HCT116 (cell line): ENCODE results near the gene CCL14. TPM values are rescaled to one million over a fixed set of nuclear protein-coding genes. Genes with fewer than 3 reads are reported as not detected.

ENCODE experiments used
- ATAC-seq: fragments of 200-7000 bp; cut with Tn5 transposase; 2 replicates; pipeline ENCODE4 v1.9.1; 2020; ENCODE audit warnings: mild to moderate bottlenecking, moderate library complexity
- BruUV-seq: library from RNA; stranded (reverse); fragments of 400-500 nt; replicated peaks from 2 replicates; lab custom pipeline; 2021; lab: Mats Ljungman, UMichigan
- CTCF ChIA-PET: fragments of 300-600 bp; sonication (Branson Sonifier 250); formaldehyde crosslinking; loops from one replicate; lab custom pipeline; 2021; ENCODE audit warnings: antibody characterized with exemption; lab: Charles Lee
- POLR2A ChIA-PET: fragments of 300-600, 350-600 bp; sonication (Branson Sonifier 250); formaldehyde crosslinking; loops from one replicate; lab custom pipeline; 2021; ENCODE audit warnings: antibody characterized with exemption; lab: Charles Lee
- RAD21 ChIA-PET, 2 experiments: fragments of 300-600 bp; sonication (Branson Sonifier 250); formaldehyde crosslinking; loops; one replicate each; lab custom pipeline; 2023; ENCODE audit warnings: low total read pairs in 2 of 2; ENCODE audit not compliant: uncharacterized antibody in 2 of 2, unreplicated experiment in 2 of 2, low non-redundant PET in 1 of 2; lab: Charles Lee
- DNase-seq: peaks from one replicate; pipeline ENCODE4 v3.0.0-alpha.2; 2010; ENCODE audit warnings: low read depth, low spot score
- H2AFZ ChIP-seq: fragments of 200-600 bp; shearing (Covaris generic), sonication (generic); 2 replicates; pipeline ENCODE4 v1.6.1; 2017; ENCODE audit warnings: low read depth, mixed run types, mixed read lengths, antibody characterized with exemption, low read length; ENCODE audit not compliant: poor library complexity, severe bottlenecking
- H3K27ac ChIP-seq: 2 replicates; pipeline ENCODE4 v1.5.1; 2012; ENCODE audit warnings: low read depth, low read length
- H3K27me3 ChIP-seq: fragments of 200-600 bp; sonication (generic); 2 replicates; pipeline ENCODE4 v1.6.1; 2016; ENCODE audit warnings: mixed run types, low read length, mixed read lengths; ENCODE audit not compliant: insufficient read depth
- H3K36me3 ChIP-seq, 2 experiments: fragments of 200-500 bp in 1 of 2; fragments of 200-600 bp in 1 of 2; sonication (Bioruptor generic) in 1 of 2; sonication (generic) in 1 of 2; 2 replicates each; pipeline versions ENCODE4 v1.5.1 to v1.6.1; 2014 to 2016; ENCODE audit warnings: low read length in 2 of 2, inconsistent platforms in 1 of 2, mixed read lengths in 1 of 2, mixed run types in 1 of 2; ENCODE audit not compliant: insufficient read depth in 2 of 2, control insufficient read depth in 1 of 2
- H3K4me1 ChIP-seq, 2 experiments: fragments of 200-600 bp in 1 of 2; sonication (generic) in 1 of 2; 2 replicates each; pipeline versions ENCODE4 v1.5.1 to v1.6.1; 2012 to 2017; ENCODE audit warnings: low read length in 2 of 2, inconsistent platforms in 1 of 2, mild to moderate bottlenecking in 1 of 2, mixed read lengths in 1 of 2, mixed run types in 1 of 2, moderate library complexity in 1 of 2; ENCODE audit not compliant: insufficient read depth in 2 of 2, control insufficient read depth in 1 of 2
- H3K4me2 ChIP-seq: fragments of 200-600 bp; sonication (generic); 2 replicates; pipeline ENCODE4 v1.6.1; 2017; ENCODE audit warnings: mixed run types, low read length, mixed read lengths
- H3K4me3 ChIP-seq, 2 experiments: fragments of 200-600 bp in 1 of 2; sonication (generic) in 1 of 2; replicated peaks in 1 of 2; 2 replicates each; pipeline ENCODE4 v1.5.1; 2011 to 2016; ENCODE audit warnings: low read length in 2 of 2, control low read depth in 1 of 2, low read depth in 1 of 2, mild to moderate bottlenecking in 1 of 2, mixed read lengths in 1 of 2, mixed run types in 1 of 2
- H3K79me2 ChIP-seq: fragments of 200-600 bp; sonication (generic); 2 replicates; pipeline ENCODE4 v1.6.1; 2017; ENCODE audit warnings: mild to moderate bottlenecking, mixed run types, low read length, moderate library complexity, mixed read lengths; ENCODE audit not compliant: insufficient read depth
- H3K9ac ChIP-seq: fragments of 200-600 bp; sonication (generic); 2 replicates; pipeline ENCODE4 v1.6.1; 2016; ENCODE audit warnings: low read length, mixed read lengths
- H3K9me2 ChIP-seq: fragments of 200-600 bp; sonication (generic), shearing (Covaris generic); 2 replicates; pipeline ENCODE4 v1.6.1; 2017; ENCODE audit warnings: mixed run types, mild to moderate bottlenecking, moderate library complexity; ENCODE audit not compliant: insufficient read depth
- H3K9me3 ChIP-seq, 2 experiments: fragments of 200-500 bp in 1 of 2; fragments of 200-600 bp in 1 of 2; sonication (Bioruptor generic) in 1 of 2; sonication (generic) in 1 of 2; 2 replicates each; pipeline ENCODE4 v1.6.1; 2014 to 2017; ENCODE audit warnings: low read length in 2 of 2, mixed read lengths in 2 of 2, inconsistent platforms in 1 of 2, low read depth in 1 of 2, mild to moderate bottlenecking in 1 of 2, mixed run types in 1 of 2, moderate library complexity in 1 of 2; ENCODE audit not compliant: control insufficient read depth in 1 of 2, insufficient read depth in 1 of 2
- H4K20me1 ChIP-seq: fragments of 200-600 bp; sonication (generic), shearing (Covaris generic); 2 replicates; pipeline ENCODE4 v1.6.1; 2017; ENCODE audit warnings: mixed run types, mild to moderate bottlenecking, moderate library complexity; ENCODE audit not compliant: insufficient read depth
- ATF3 ChIP-seq: IDR thresholded peaks from 2 replicates; pipeline ENCODE4 v1.6.1; 2012
- CBX3 ChIP-seq: IDR thresholded peaks from 2 replicates; pipeline ENCODE4 v1.6.1; 2012; ENCODE audit warnings: low read depth
- CEBPB ChIP-seq: IDR thresholded peaks from 2 replicates; pipeline ENCODE4 v1.6.1; 2012; ENCODE audit warnings: low read depth
- CTCF ChIP-seq, 3 experiments: fragments of 200-600 bp in 1 of 3; sonication (generic) in 1 of 3; IDR thresholded peaks in 2 of 3; conservative IDR thresholded peaks in 1 of 3; 2 replicates each; pipeline ENCODE4 v1.5.1; 2012 to 2017; ENCODE audit warnings: low read depth in 2 of 3, low read length in 2 of 3, antibody characterized with exemption in 1 of 3, borderline replicate concordance in 1 of 3, control low read depth in 1 of 3, mild to moderate bottlenecking in 1 of 3, mixed read lengths in 1 of 3, mixed run types in 1 of 3, moderate library complexity in 1 of 3; ENCODE audit not compliant: insufficient read depth in 1 of 3
- EGR1 ChIP-seq: IDR thresholded peaks from 2 replicates; pipeline ENCODE4 v1.6.1; 2012; ENCODE audit warnings: low read depth
- ELF1 ChIP-seq: IDR thresholded peaks from 2 replicates; pipeline ENCODE4 v1.6.1; 2012; ENCODE audit warnings: low read depth, borderline replicate concordance
- EZH2 ChIP-seq: fragments of 200-600 bp; sonication (generic); IDR thresholded peaks from 2 replicates; pipeline ENCODE4 v1.6.1; 2017; ENCODE audit warnings: antibody characterized with exemption, mixed run types
- EZH2phosphoT487 ChIP-seq: fragments of 200-600 bp; IDR thresholded peaks from 2 replicates; pipeline ENCODE4 v1.6.1; 2018; ENCODE audit warnings: antibody characterized with exemption, borderline replicate concordance
- MAX ChIP-seq: IDR thresholded peaks from 2 replicates; pipeline ENCODE4 v1.6.1; 2012
- POLR2A ChIP-seq: IDR thresholded peaks from 2 replicates; pipeline ENCODE4 v1.7.0; 2011; ENCODE audit warnings: borderline replicate concordance; ENCODE audit not compliant: insufficient read depth, insufficient read length; ENCODE audit errors: extremely low read depth
- RAD21 ChIP-seq: IDR thresholded peaks from 2 replicates; pipeline ENCODE4 v1.6.1; 2012; ENCODE audit warnings: low read depth, mild to moderate bottlenecking
- SIN3A ChIP-seq: IDR thresholded peaks from 2 replicates; pipeline ENCODE4 v1.6.1; 2012; ENCODE audit warnings: low read depth
- SP1 ChIP-seq: IDR thresholded peaks from 2 replicates; pipeline ENCODE4 v1.6.1; 2012; ENCODE audit warnings: low read depth
- TCF7L2 ChIP-seq: IDR thresholded peaks from 2 replicates; pipeline ENCODE4 v1.7.0; 2011; ENCODE audit warnings: borderline replicate concordance, inconsistent platforms; ENCODE audit not compliant: insufficient read depth, insufficient read length; ENCODE audit errors: extremely low read depth
- YY1 ChIP-seq: IDR thresholded peaks from 2 replicates; pipeline ENCODE4 v1.6.1; 2011; ENCODE audit warnings: low read length, low read depth, moderate library complexity, mild to moderate bottlenecking; ENCODE audit not compliant: insufficient replicate concordance; ENCODE audit errors: extremely low read depth
- ZBTB33 ChIP-seq: IDR thresholded peaks from 2 replicates; pipeline ENCODE4 v1.6.1; 2011; ENCODE audit warnings: mild to moderate bottlenecking, low read length, moderate library complexity; ENCODE audit not compliant: insufficient replicate concordance; ENCODE audit errors: extremely low read depth
- ZFX ChIP-seq: fragments of 450-650 bp; IDR thresholded peaks from 2 replicates; pipeline ENCODE4 v1.6.1; 2017
- ZNF274 ChIP-seq: fragments of 200-500 bp; sonication (Bioruptor generic); IDR thresholded peaks from 2 replicates; pipeline ENCODE4 v1.6.1; 2014; ENCODE audit warnings: mild to moderate bottlenecking, low read depth, low read length, inconsistent platforms
- intact Hi-C: fragments of 100-400 bp; cut with micrococcal nuclease; formaldehyde crosslinking; loops from 2 replicates; pipeline ENCODE4 v1.10.0; 2022
- total RNA-seq: library from RNA; stranded (reverse); gene quantifications from one replicate; pipeline ENCODE4 v1.2.1, GENCODE V29; 2021; ENCODE audit not compliant: unreplicated experiment

CCL14 gene
- total RNA-seq, 1 experiment from 2014 or later = not detected

- DNase-seq (no peak), ATAC-seq (no peak)
- intact Hi-C loops = no loop called here
- no peak overlapping the region for H3K27ac ChIP-seq
- H3K79me2 ChIP-seq = no peaks in the 10 kb centered on the region
- no TSS peak for BruUV-seq
- ChIA-PET CTCF (no interaction called here), POLR2A (no interaction called here), RAD21 (no interaction called here)
- H3K9ac ChIP-seq = no peak overlapping the region
- no peaks in the 10 kb centered on the region for H3K4me1 ChIP-seq
- no peak overlapping the region for H2AFZ ChIP-seq
- H3K4me2 ChIP-seq = no peak overlapping the region
- no peak overlapping the region for H3K4me3 ChIP-seq
- H3K9me2 ChIP-seq = no peaks in the 10 kb centered on the region
- no peaks in the 10 kb centered on the region for H3K36me3 ChIP-seq
- H4K20me1 ChIP-seq = no peaks in the 10 kb centered on the region
- TF ChIP-seq RAD21 (no peak), YY1 (no peak), ZFX (no peak), EZH2 (no peak), SIN3A (no peak), CBX3 (no peak), ELF1 (no peak), MAX (no peak), EGR1 (no peak), CEBPB (no peak), TCF7L2 (no peak), EZH2phosphoT487 (no peak), ZBTB33 (no peak), ATF3 (no peak), CTCF (IDR thresholded peaks at IDR 0.05 in 2 of 3, conservative IDR thresholded peaks at IDR 0.05 in 1 of 3; ENCODE audit: borderline replicate concordance in 1 of 3, insufficient read depth in 1 of 3, low read depth in 2 of 3, low read length in 2 of 3) (no peak), ZNF274 (no peak), SP1 (no peak), POLR2A (no peak)
- TF ChIP-seq, all 23 proteins: peak for 0
- Histone ChIP-seq H3K9me3 (no peaks in the 10 kb centered on the region), H3K27me3 (peaks cover 10% of the 10 kb centered on the region; the same call in 1 of the 2 replicates)
Observed at GRCh38 chr17:36036235-36036634, 49.7 kb upstream of the CCL14 start.
